Breast epithelium (tissue), 3 donors: ENCODE data around the gene VEGFC.

Experiments
- POLR2AphosphoS5 ChIP-seq, 3 donors: sonication (generic); formaldehyde crosslinking; IDR thresholded peaks; one replicate each; pipeline ENCODE4 v1.6.1; 2017; ENCODE audit warnings: antibody characterized with exemption in 3 of 3
- TF ChIP-seq, protein P1 (sequence below), 3 donors: fragments of 450-650 bp; IDR thresholded peaks; one replicate each; pipeline ENCODE4 v1.5.1; 2016 to 2017; ENCODE audit warnings: antibody characterized with exemption in 3 of 3, mild to moderate bottlenecking in 3 of 3, moderate library complexity in 3 of 3

DNA sequence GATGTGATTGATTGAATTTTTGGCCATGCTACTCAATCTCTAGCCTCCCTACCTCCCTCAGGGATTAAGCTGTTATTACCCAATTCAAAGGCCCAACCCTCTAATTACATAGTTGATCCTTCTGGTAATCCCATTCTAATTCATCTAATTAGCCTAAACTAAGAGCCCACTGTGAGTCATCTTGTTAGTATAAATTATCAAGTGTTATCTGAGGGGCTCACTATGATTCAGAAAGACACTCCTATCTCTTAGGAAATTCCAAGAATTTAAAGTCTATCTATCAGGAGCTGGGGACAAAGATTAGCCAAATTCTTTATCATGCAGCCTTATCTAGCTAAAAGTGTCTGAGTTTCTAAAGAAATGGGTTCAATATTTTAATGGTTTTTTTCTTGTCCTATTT, 32.9 kb upstream of the VEGFC start:
- TF ChIP-seq, protein P1, sequence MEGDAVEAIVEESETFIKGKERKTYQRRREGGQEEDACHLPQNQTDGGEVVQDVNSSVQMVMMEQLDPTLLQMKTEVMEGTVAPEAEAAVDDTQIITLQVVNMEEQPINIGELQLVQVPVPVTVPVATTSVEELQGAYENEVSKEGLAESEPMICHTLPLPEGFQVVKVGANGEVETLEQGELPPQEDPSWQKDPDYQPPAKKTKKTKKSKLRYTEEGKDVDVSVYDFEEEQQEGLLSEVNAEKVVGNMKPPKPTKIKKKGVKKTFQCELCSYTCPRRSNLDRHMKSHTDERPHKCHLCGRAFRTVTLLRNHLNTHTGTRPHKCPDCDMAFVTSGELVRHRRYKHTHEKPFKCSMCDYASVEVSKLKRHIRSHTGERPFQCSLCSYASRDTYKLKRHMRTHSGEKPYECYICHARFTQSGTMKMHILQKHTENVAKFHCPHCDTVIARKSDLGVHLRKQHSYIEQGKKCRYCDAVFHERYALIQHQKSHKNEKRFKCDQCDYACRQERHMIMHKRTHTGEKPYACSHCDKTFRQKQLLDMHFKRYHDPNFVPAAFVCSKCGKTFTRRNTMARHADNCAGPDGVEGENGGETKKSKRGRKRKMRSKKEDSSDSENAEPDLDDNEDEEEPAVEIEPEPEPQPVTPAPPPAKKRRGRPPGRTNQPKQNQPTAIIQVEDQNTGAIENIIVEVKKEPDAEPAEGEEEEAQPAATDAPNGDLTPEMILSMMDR (IDR thresholded peaks at IDR 0.05): no peak
- no peak for TF ChIP-seq POLR2AphosphoS5 (IDR thresholded peaks at IDR 0.05)
